C4-2B (cell line): Measurements from ENCODE around the gene GRID1.

Source experiments
- CTCF ChIP-seq: fragments of 450-650 bp; conservative IDR thresholded peaks from 2 replicates; pipeline ENCODE4 v1.5.1; 2017; ENCODE audit warnings: mild to moderate bottlenecking
- ZFX ChIP-seq: fragments of 450-650 bp; IDR thresholded peaks from 2 replicates; pipeline ENCODE4 v1.6.1; 2017

DNA sequence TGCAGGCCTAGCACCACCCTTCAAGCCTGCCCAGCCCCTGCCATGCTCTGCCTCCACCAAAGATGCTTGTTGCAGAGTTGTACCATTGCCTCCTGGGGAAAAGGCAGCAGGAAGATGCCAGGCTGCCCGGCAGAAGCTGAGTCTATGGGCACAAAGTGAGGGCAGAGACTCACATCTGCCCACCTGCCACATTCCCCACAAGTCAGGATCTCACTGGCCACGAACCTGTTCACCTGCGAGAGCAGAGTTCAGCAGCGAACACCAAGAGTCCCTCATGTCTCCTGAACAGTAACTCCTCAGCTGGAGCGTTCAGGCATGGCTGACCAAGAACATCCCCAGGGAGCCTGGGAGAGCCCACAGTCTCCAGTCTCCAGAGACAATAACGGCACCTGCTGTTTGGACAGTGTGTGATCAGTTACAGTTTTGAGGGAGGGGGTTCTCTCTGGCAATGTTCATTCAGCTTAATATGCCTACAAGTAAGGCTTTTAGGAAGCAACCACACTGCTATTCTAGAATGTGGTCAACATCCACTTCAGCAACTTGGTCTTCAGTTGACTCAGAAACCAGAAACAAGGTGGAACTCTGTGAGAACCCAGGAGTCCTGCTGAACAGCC, 78.5 kb downstream of the GRID1 start:
- TF ChIP-seq CTCF, result no peak
- no peak for TF ChIP-seq ZFX
